ENCODE data around the gene SLC3A2. TPM values are rescaled to one million over a fixed set of nuclear protein-coding genes. Genes with fewer than 3 reads are reported as not detected.
A peak's percentile ranks its signal among the peaks of the same experiment; 100 is the strongest.

The SLC3A2 gene
- total RNA-seq, 1 experiment from 2014 or later = 290 TPM

- Histone ChIP-seq H2BK15ac (ENCODE audit: low read depth, low read length) (no peak overlapping the region), H2AK5ac (ENCODE audit: insufficient read length, low read length) (no peak overlapping the region), H3K23ac (ENCODE audit: insufficient read length, low read depth, low read length) (no peak overlapping the region), H3K27ac (ENCODE audit: insufficient read length, low read depth, low read length) (peak overlapping the region; percentile 70), H2BK120ac (ENCODE audit: low read depth, low read length, poor library complexity, severe bottlenecking) (no peak overlapping the region), H2BK20ac (ENCODE audit: low read depth, low read length, poor library complexity, severe bottlenecking) (no peak overlapping the region), H4K5ac (ENCODE audit: insufficient read length, low read depth, low read length) (no peak overlapping the region), H3K27me3 (ENCODE audit: insufficient read depth, low read length) (no peaks in the 10 kb centered on the region), H3K9ac (ENCODE audit: extremely low read depth, insufficient read length, low read length) (peak overlapping the region; percentile 13), H3K4me2 (ENCODE audit: insufficient read depth, insufficient read length, low read length) (peak overlapping the region; percentile 41), H2BK12ac (ENCODE audit: insufficient read length, low read depth, low read length) (no peak overlapping the region), H3K23me2 (ENCODE audit: insufficient read length, low read depth, low read length, poor library complexity, severe bottlenecking) (peaks cover 15% of the 10 kb centered on the region), H4K20me1 (ENCODE audit: control insufficient read depth, insufficient read depth, insufficient read length) (no peaks in the 10 kb centered on the region), H4K91ac (ENCODE audit: insufficient read length, low read depth, low read length) (no peak overlapping the region), H3K4ac (ENCODE audit: low read depth, low read length) (no peak overlapping the region), H2BK5ac (ENCODE audit: insufficient read length, low read length) (no peak overlapping the region), H3K56ac (ENCODE audit: insufficient read length, low read depth, low read length) (no peak overlapping the region), H3K9me3 (ENCODE audit: control insufficient read depth, low read depth, low read length) (no peaks in the 10 kb centered on the region), H3T11ph (ENCODE audit: low read length) (no peak overlapping the region), H3K79me1 (ENCODE audit: insufficient read depth, low read depth, low read length, poor library complexity, severe bottlenecking) (no peaks in the 10 kb centered on the region), H4K8ac (replicated peaks; ENCODE audit: insufficient read length, low read depth, low read length) (no peak overlapping the region), H3K14ac (ENCODE audit: insufficient read depth, low read length) (no peak overlapping the region), H3K18ac (ENCODE audit: insufficient read length, low read depth, low read length) (no peak overlapping the region), H3K79me2 (ENCODE audit: insufficient read depth, low read length) (peaks cover 7% of the 10 kb centered on the region; the same call in 1 of the 2 replicates), H2AFZ (ENCODE audit: low read length) (no peak overlapping the region), H3K4me1 (ENCODE audit: insufficient read depth, low read length) (no peaks in the 10 kb centered on the region; the same call in 1 of the 2 replicates)
- Mint-ChIP-seq H3K27ac (peak overlapping the region; percentile 98 to 100 (median 98)), H3K4me3 (peak overlapping the region; percentile 99 to 100), H3K4me1 (peaks cover 40 to 54% of the 10 kb centered on the region in 2 experiments), H3K36me3 (ENCODE audit: insufficient read depth in 1 of 3, low read depth in 3 of 3) (peaks cover 57 to 85% (median 73%) of the 10 kb centered on the region in 3 experiments), H3K27me3 (ENCODE audit: low read depth) (peaks cover 5% of the 10 kb centered on the region), H3K9me3 (peaks cover 2 to 3% of the 10 kb centered on the region in 2 experiments; a peak in 3 of 5 replicates)
- WGBS (ENCODE audit: extremely low coverage, insufficient read length, low lambda C conversion rate) = no CpG with 5 or more reads among the region's 16 CpGs
- no peak for TF ChIP-seq CTCF (conservative IDR thresholded peaks at IDR 0.05)
- no peak for DNase-seq
Measured at GRCh38 chr11:62880231-62880802, 379 bp upstream of the SLC3A2 start.

Data from H9 (cell line).